Activated T-cell treated with anti-CD3 and anti-CD28 coated beads, Interleukin-2, amount 50 U/mL, for 24 hours (primary cell): Measurements from ENCODE around the gene CCDC12.

ENCODE experiments used
- DNase-seq: peaks from one replicate; pipeline ENCODE4 v3.0.0-alpha.2; 2020
- H3K27ac Mint-ChIP-seq: 2 replicates; pipeline ENCODE4 v1.8.0; 2020; ENCODE audit warnings: mild to moderate bottlenecking, mixed read lengths
- H3K27me3 Mint-ChIP-seq: 2 replicates; pipeline ENCODE4 v1.8.0; 2020; ENCODE audit warnings: mixed read lengths
- H3K36me3 Mint-ChIP-seq: 2 replicates; pipeline ENCODE4 v1.8.0; 2020; ENCODE audit warnings: low read depth, mixed read lengths
- H3K4me1 Mint-ChIP-seq: 2 replicates; pipeline ENCODE4 v1.8.0; 2020; ENCODE audit warnings: low read depth, mixed read lengths
- H3K4me3 Mint-ChIP-seq: 2 replicates; pipeline ENCODE4 v1.8.0; 2020; ENCODE audit warnings: mild to moderate bottlenecking, moderate library complexity, mixed read lengths
- H3K9me3 Mint-ChIP-seq: 2 replicates; pipeline ENCODE4 v1.8.0; 2020; ENCODE audit warnings: mixed read lengths

Gene CCDC12

DNA sequence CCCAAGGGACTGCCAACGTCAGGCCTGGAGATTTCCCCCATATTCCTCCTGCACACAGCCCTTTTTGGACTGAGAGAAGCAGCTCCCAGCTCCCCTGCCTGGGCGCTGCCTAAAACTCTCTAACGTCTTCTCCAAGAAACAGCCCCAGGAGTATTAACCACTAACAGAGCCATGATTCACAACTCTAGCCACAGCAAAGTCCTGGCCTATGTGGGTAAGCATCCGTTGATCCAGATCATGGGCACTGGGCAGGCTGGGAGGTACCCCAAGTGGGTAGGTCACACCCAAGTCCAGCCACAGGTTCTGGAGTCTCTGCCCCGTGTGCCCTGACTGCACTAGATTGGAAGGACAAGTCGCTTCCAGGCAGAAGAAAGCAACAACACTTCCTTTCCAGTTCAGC lies 34.8 kb upstream of the CCDC12 start:
- DNase-seq: no peak
- H3K4me1 Mint-ChIP-seq: peaks cover 23% of the 10 kb centered on the region
- H3K27ac Mint-ChIP-seq: peak overlapping the region; percentile 27
- H3K4me3 Mint-ChIP-seq: no peak overlapping the region
- H3K27me3 Mint-ChIP-seq: no peaks in the 10 kb centered on the region
- H3K36me3 Mint-ChIP-seq: peaks cover 71% of the 10 kb centered on the region
- H3K9me3 Mint-ChIP-seq: no peaks in the 10 kb centered on the region

DNA sequence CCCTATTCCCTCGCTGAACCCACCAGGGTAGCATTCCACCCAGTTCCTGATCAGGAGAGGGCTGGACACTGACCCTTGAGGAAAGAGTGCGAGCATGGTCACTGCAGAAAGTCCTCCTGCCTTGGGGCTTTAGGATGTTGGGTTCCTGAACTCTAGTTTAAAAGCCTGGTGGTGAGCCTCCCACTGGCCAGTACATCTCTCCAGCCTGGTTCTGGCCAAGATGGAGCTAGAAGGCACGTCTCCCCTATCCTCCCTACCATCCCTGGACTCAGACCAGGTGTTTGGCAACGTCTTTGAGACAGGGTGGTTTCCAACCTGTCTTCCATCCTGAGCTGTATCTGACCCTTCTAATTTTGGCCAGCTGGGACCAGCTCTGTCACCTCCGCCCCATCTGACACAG lies 34.4 kb upstream of the CCDC12 start:
- DNase-seq: no peak
- Mint-ChIP-seq H3K4me3 (no peak overlapping the region), H3K4me1 (peaks cover 19% of the 10 kb centered on the region), H3K27ac (peak overlapping the region; percentile 27), H3K27me3 (no peaks in the 10 kb centered on the region), H3K9me3 (no peaks in the 10 kb centered on the region), H3K36me3 (peaks cover 71% of the 10 kb centered on the region)

DNA sequence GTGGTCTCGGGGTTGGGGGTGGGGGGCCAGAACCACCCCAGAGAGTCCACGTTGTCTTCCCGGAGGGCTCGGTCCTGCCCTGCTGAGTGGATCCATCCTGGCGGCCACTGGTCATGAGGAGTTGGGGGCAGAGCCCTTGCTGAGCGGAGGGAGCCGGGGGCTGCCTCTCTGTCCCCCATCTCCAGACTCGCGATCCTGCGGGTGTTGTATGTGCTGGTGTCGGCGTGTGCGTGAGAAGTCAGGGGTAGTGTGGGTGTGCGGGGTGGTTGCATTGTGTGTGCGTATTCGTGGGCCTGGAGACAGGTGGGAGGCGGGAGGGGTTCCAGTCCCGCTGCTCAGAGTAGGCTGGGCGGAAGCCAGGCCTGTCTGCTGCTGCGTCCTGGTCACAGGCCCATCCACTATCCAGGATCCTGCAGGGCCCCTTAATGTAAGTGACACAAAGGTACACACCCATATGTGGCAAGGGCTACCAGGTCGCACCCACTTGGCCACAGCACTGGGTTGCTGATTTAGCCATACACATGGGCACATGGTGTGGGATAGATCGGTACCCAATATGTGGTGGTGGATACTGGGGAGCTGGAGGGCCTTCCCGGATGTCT lies 33.7 kb upstream of the CCDC12 start:
- Mint-ChIP-seq H3K27me3 (no peaks in the 10 kb centered on the region), H3K27ac (peak overlapping the region; percentile 82)

DNA sequence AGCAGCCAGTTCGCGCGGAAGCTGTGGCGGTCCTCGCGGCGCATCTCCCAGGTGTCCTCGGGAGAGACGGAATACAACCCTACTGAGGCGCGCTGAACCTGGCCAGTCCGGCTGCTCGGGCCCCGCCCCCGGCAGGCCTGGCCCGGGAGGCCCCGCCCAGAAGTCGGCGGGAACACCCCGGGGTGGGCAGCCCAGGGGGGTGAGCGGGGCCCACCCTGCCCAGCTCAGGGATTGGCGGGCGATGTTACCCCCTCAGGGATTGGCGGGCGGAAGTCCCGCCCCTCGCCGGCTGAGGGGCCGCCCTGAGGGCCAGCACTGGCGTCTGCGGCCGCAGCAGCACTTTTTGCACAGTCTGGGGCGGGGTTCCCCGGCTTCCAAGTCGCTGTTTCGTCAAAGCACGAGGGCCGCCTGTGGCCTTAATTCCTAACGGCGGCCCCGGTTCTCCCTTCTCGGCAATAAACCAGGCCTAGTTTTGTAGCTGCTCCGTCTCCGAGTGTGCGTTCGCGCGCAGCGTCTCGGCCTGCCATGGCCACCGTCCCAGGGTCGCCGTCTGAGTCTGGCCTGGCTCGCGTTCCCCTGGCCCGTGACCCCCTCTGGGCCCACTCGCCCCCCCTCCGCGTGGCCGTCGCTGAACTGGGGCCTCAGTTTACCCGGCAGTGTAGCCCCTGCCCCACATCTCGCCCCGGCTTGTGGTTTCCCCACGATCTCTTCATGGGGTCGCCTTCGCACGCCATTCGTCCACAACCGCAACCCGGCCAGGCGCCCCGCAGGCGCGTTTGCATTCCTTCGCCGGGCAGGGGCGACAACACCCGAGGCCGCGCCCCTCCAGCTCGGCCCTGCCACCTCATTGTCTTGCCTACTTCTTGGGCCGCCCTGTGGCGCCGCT lies 32.9 kb upstream of the CCDC12 start:
- Mint-ChIP-seq H3K27me3 (no peaks in the 10 kb centered on the region), H3K36me3 (peaks cover 75% of the 10 kb centered on the region), H3K4me1 (peaks cover 13% of the 10 kb centered on the region), H3K27ac (peak overlapping the region; percentile 82), H3K4me3 (peak overlapping the region; percentile 67), H3K9me3 (no peaks in the 10 kb centered on the region)
- peak; percentile 84 for DNase-seq

More for the DNA sequence above, 33.7 kb upstream of the CCDC12 start:
- peak overlapping the region; percentile 67 for H3K4me3 Mint-ChIP-seq
- DNase-seq: no peak
- H3K4me1 Mint-ChIP-seq: peaks cover 15% of the 10 kb centered on the region
- H3K9me3 Mint-ChIP-seq: no peaks in the 10 kb centered on the region
- H3K36me3 Mint-ChIP-seq: peaks cover 75% of the 10 kb centered on the region

DNA sequence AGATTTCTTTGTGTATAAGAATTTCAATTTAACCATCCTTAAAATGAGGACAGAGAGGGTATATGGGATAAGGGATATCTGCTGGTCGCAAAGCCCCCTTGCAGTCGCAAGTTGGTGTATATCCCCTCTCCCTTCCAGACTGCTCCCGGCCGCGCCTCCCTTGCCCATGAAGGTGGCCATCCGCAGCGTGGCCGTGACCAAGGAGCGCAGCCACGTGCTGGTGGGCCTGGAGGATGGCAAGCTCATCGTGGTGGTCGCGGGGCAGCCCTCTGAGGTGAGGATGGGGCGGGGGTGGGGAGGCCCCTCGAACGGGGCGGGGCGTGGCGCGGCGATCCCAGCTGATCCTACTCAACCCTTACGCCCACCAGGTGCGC lies 32.3 kb upstream of the CCDC12 start:
- no peaks in the 10 kb centered on the region for H3K27me3 Mint-ChIP-seq
- H3K4me1 Mint-ChIP-seq: peaks cover 13% of the 10 kb centered on the region
- H3K9me3 Mint-ChIP-seq: no peaks in the 10 kb centered on the region
- H3K4me3 Mint-ChIP-seq: peak overlapping the region; percentile 1
- no peak for DNase-seq
- peak overlapping the region; percentile 47 for H3K27ac Mint-ChIP-seq
- H3K36me3 Mint-ChIP-seq: peaks cover 75% of the 10 kb centered on the region

DNA sequence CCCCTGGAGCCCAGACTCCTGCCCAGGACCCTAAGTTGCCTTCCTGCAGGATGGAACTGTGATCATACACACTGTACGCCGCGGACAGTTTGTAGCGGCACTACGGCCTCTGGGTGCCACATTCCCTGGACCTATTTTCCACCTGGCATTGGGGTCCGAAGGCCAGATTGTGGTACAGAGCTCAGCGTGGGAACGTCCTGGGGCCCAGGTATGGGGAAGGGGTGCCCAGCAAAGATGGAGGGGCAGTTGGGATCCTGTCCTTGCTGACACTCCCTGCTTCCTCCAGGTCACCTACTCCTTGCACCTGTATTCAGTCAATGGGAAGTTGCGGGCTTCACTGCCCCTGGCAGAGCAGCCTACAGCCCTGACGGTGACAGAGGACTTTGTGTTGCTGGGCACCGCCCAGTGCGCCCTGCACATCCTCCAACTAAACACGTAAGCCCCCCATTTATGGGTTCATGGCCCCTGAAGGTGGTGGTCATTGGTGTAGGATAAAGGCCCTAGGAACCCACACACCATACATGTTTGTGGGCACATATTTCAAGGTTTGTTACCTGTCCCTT lies 31.8 kb upstream of the CCDC12 start:
- Mint-ChIP-seq H3K4me1 (peaks cover 13% of the 10 kb centered on the region), H3K27ac (peak overlapping the region; percentile 47), H3K27me3 (no peaks in the 10 kb centered on the region), H3K36me3 (peaks cover 76% of the 10 kb centered on the region), H3K9me3 (no peaks in the 10 kb centered on the region), H3K4me3 (peak overlapping the region; percentile 1)
- no peak for DNase-seq

DNA sequence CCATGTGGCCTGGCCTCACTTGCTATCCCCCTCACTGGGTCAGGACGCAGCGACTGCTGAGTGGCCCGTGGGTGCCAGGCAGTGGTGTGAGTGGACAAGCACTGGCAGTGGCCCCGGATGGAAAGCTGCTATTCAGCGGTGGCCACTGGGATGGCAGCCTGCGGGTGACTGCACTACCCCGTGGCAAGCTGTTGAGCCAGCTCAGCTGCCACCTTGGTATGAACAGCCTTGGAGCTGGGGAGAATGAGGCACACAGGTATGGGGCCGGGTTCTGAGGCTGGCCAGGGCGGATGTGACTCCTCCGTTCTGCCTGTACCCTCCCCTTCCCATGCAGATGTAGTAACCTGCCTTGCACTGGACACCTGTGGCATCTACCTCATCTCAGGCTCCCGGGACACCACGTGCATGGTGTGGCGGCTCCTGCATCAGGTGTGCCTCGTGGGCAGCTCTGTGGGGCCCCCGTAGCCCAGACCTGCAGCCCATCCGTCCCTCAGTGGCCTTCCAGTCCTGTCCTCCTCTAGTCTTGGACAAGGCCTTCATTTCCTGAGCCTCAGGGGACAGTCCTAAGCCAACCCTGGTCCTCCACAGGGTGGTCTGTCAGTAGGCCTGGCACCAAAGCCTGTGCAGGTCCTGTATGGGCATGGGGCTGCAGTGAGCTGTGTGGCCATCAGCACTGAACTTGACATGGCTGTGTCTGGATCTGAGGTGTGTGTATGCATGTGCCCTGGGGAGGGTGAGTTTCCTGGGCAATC lies 31.1 kb upstream of the CCDC12 start:
- Mint-ChIP-seq H3K4me3 (no peak overlapping the region), H3K27me3 (no peaks in the 10 kb centered on the region), H3K36me3 (peaks cover 78% of the 10 kb centered on the region), H3K9me3 (no peaks in the 10 kb centered on the region), H3K4me1 (peaks cover 13% of the 10 kb centered on the region), H3K27ac (no peak overlapping the region)
- no peak for DNase-seq

DNA sequence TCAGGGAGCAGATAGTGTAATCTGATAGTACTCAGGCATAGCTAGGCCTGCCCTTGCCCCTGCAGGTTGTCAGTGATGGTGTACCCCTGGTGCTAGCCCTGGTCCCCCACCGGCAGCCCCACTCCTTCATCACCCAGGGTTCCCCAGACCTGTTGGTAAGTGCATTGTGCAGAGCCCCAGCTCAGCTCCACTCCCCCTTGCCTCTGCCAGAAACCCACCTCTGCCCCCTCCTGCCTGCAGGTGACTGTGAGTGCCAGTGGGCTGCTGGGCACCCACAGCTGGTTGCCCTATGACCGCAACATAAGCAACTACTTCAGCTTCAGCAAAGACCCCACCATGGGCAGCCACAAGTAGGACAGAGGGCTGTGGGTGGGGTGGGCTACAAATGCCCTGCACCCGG lies 30.5 kb upstream of the CCDC12 start:
- peaks cover 81% of the 10 kb centered on the region for H3K36me3 Mint-ChIP-seq
- peaks cover 13% of the 10 kb centered on the region for H3K4me1 Mint-ChIP-seq
- H3K4me3 Mint-ChIP-seq: no peak overlapping the region
- no peak for DNase-seq
- peak overlapping the region; percentile 34 for H3K27ac Mint-ChIP-seq
- no peaks in the 10 kb centered on the region for H3K27me3 Mint-ChIP-seq
- H3K9me3 Mint-ChIP-seq: no peaks in the 10 kb centered on the region

DNA sequence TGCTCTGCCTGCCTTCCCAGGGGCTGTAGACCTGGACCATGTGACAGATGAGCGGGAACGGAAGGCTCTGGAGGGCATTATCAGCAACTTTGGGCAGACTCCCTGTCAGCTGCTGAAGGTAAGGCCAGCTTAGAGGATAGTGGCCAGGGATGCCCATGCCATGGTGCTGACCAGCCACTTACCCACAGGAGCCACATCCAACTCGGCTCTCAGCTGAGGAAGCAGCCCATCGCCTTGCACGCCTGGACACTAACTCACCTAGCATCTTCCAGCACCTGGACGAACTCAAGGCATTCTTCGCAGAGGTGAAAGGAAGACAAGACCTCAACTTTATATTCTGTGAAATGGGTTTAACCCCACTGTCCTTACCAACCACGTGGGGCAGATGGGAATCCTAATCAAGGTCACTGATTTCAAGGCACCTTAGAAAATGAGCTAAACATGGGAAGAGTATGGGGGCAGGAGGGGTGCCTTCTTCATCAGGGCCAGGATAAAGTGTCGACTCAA lies 29.7 kb upstream of the CCDC12 start:
- H3K4me3 Mint-ChIP-seq: no peak overlapping the region
- no peaks in the 10 kb centered on the region for H3K9me3 Mint-ChIP-seq
- peaks cover 89% of the 10 kb centered on the region for H3K36me3 Mint-ChIP-seq
- H3K4me1 Mint-ChIP-seq: peaks cover 13% of the 10 kb centered on the region
- no peaks in the 10 kb centered on the region for H3K27me3 Mint-ChIP-seq
- peak overlapping the region; percentile 8 for H3K27ac Mint-ChIP-seq
- no peak for DNase-seq

DNA sequence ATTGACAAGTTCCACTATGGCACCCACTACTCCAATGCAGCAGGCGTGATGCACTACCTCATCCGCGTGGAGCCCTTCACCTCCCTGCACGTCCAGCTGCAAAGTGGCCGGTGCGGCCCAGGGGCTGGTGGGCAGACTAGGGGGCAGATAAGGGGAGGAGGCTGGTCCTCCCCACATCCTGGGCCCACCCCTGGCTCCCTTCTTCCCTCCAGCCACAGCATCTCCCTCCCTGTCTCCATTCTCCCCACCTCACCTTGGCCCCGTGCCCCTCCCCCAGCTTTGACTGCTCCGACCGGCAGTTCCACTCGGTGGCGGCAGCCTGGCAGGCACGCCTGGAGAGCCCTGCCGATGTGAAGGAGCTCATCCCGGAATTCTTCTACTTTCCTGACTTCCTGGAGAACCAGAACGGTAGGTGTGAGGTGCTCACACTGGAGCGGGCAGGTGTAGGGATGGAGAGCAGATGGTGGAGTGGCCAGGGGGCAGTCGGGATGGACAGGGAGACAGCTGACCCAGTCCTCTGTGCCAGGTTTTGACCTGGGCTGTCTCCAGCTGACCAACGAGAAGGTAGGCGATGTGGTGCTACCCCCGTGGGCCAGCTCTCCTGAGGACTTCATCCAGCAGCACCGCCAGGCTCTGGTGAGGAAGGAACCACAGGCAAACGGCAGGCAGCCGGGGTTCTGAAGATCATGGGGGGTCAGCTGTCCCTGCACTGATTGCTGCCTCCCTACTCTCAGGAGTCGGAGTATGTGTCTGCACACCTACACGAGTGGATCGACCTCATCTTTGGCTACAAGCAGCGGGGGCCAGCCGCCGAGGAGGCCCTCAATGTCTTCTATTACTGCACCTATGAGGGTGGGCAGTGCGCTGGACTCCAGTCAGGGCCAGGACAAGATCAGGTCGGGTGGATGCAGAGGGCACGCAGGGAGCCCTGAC lies 28.9 kb upstream of the CCDC12 start:
- peaks cover 13% of the 10 kb centered on the region for H3K4me1 Mint-ChIP-seq
- no peaks in the 10 kb centered on the region for H3K9me3 Mint-ChIP-seq
- no peak for DNase-seq
- H3K27ac Mint-ChIP-seq: no peak overlapping the region
- H3K27me3 Mint-ChIP-seq: no peaks in the 10 kb centered on the region
- H3K4me3 Mint-ChIP-seq: no peak overlapping the region
- H3K36me3 Mint-ChIP-seq: peaks cover 92% of the 10 kb centered on the region

DNA sequence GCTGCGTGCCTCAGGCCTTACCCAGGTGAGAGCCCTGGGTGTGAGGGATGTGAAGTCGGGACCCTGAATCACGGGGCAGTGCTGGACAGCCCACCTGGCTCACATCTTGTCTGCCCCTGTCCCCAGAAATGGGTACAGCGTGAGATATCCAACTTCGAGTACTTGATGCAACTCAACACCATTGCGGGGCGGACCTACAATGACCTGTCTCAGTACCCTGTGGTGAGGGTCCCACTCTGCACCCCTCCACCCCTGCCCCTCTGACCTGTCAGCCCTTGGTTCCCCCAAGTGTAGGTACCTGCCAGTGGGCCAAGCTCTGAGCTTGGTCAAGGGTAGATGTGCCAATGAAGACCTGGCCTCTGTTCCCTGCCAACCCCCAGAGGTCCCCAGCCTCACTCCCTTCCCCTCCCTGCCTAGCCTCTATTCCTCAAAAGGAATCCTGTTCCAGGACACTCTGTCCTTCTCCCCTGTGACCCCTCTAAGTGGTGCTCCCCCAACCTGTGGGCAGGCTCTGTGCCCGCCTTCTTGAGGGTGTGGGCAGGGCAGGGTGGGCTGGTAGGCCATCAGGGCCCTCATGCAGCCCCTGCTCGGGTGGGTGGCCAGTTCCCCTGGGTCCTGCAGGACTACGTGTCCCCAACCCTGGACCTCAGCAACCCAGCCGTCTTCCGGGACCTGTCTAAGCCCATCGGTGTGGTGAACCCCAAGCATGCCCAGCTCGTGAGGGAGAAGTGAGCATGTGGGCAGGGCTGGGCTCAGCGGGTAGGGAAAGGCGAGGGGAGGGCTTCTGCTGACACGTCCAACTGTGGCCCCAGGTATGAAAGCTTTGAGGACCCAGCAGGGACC lies 28.0 kb upstream of the CCDC12 start:
- H3K4me1 Mint-ChIP-seq: peaks cover 11% of the 10 kb centered on the region
- H3K9me3 Mint-ChIP-seq: no peaks in the 10 kb centered on the region
- no peak overlapping the region for H3K27ac Mint-ChIP-seq
- H3K36me3 Mint-ChIP-seq: peaks cover 92% of the 10 kb centered on the region
- H3K4me3 Mint-ChIP-seq: no peak overlapping the region
- no peaks in the 10 kb centered on the region for H3K27me3 Mint-ChIP-seq
- no peak for DNase-seq

DNA sequence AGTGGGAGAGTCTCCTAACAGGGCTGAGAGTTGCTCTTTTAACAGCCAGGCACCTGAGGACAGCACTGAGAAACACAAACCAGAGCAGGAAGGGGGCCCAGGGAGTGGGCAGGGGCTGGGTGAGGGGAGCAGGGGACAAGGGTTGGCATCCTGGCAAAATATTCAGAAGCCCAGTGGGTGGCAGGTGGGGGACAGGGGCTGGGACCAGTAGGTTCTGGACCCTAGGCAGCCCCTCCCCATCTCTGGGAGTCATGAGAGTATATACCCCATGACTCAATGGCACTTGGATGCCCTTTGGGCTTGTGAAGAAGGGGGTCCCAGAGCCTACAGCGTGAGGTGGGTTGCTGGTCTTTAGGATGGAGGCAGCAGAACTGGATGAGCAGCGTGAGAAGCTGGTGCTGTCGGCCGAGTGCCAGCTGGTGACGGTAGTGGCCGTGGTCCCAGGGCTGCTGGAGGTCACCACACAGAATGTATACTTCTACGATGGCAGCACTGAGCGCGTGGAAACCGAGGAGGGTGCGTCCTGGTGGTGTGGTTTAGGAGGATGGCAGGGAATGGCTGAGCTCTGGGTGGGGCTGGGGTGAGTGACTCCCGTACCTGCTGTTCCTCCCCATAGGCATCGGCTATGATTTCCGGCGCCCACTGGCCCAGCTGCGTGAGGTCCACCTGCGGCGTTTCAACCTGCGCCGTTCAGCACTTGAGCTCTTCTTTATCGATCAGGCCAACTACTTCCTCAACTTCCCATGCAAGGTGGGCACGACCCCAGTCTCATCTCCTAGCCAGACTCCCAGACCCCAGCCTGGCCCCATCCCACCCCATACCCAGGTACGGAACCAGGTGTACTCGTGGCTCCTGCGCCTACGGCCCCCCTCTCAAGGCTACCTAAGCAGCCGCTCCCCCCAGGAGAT lies 27.2 kb upstream of the CCDC12 start:
- H3K4me1 Mint-ChIP-seq: peaks cover 9% of the 10 kb centered on the region
- peak overlapping the region; percentile 55 for H3K27ac Mint-ChIP-seq
- no peaks in the 10 kb centered on the region for H3K9me3 Mint-ChIP-seq
- peaks cover 94% of the 10 kb centered on the region for H3K36me3 Mint-ChIP-seq
- DNase-seq: no peak
- H3K27me3 Mint-ChIP-seq: no peaks in the 10 kb centered on the region
- no peak overlapping the region for H3K4me3 Mint-ChIP-seq
